HepG2 (cell line): ENCODE data around the gene TEX50. TPM values are rescaled to one million over a fixed set of nuclear protein-coding genes. Genes with fewer than 3 reads are reported as not detected.
A peak's percentile ranks its signal among the peaks of the same experiment; 100 is the strongest.
"Not testable (repeated sequence)": the region's sequence is repeated elsewhere in the genome, so short reads cannot be mapped to it uniquely, and the experiment has no call there.

Experiments
- ATAC-seq: fragments of 200-7000 bp; cut with Tn5 transposase; 3 replicates; pipeline ENCODE4 v1.9.1; 2020; ENCODE audit warnings: mild to moderate bottlenecking, moderate library complexity
- BruUV-seq: library from RNA; stranded (reverse); fragments of 400-500 nt; replicated peaks from 2 replicates; lab custom pipeline; 2021; lab: Mats Ljungman, UMichigan
- CTCF ChIA-PET: fragments of 300-600 bp; formaldehyde crosslinking; extraction: SDS; loops from one replicate; lab custom pipeline; 2021; ENCODE audit warnings: low total read pairs, inconsistent platforms, low intra/inter-chr PET ratio; lab: Yijun Ruan, JAX
- POLR2A ChIA-PET: fragments of 350-600 bp; sonication (Branson Sonifier 250); formaldehyde crosslinking; loops from one replicate; lab custom pipeline; 2020; ENCODE audit warnings: antibody characterized with exemption, inconsistent platforms; lab: Yijun Ruan, JAX
- DNase-seq: peaks from one replicate; pipeline ENCODE4 v3.0.0-alpha.2; 2015; ENCODE audit warnings: low spot score
- FAIRE-seq: peaks from 3 replicates; lab custom pipeline; 2011; peaks lifted over from hg19 to GRCh38; lab: Jason Lieb, UNC
- H2AFZ ChIP-seq: one replicate; pipeline ENCODE4 v1.6.1; 2011; ENCODE audit warnings: low read length, inconsistent platforms
- H3K27ac ChIP-seq: fragments of 300-600 bp; 3 replicates; pipeline ENCODE4 v1.8.0; 2011; ENCODE audit warnings: mixed run types, mild to moderate bottlenecking, mixed read lengths, low read length, inconsistent platforms; ENCODE audit not compliant: insufficient read depth; ENCODE audit errors: extremely low read length
- H3K27me3 ChIP-seq, 2 experiments: fragments of 200-600 bp in 1 of 2; 2 replicates in 1 of 2; 3 replicates in 1 of 2; pipeline versions ENCODE4 v1.6.0 to v1.8.0; 2011; ENCODE audit warnings: low read length in 2 of 2, mild to moderate bottlenecking in 2 of 2, moderate library complexity in 2 of 2, inconsistent platforms in 1 of 2; ENCODE audit not compliant: insufficient read depth in 2 of 2, control insufficient read depth in 1 of 2
- H3K36me3 ChIP-seq, 2 experiments: fragments of 200-600 bp in 1 of 2; replicated peaks in 1 of 2; 2 replicates in 1 of 2; 3 replicates in 1 of 2; pipeline versions ENCODE4 v1.5.1 to v1.8.0; 2011; ENCODE audit warnings: low read length in 2 of 2, inconsistent platforms in 1 of 2; ENCODE audit not compliant: insufficient read depth in 2 of 2, control insufficient read depth in 1 of 2
- H3K4me1 ChIP-seq: 2 replicates; pipeline ENCODE4 v1.5.1; 2012; ENCODE audit warnings: low read length, inconsistent platforms; ENCODE audit not compliant: insufficient read depth
- H3K4me2 ChIP-seq: 2 replicates; pipeline ENCODE4 v1.6.0; 2011; ENCODE audit warnings: low read depth, low read length, inconsistent platforms
- H3K4me3 ChIP-seq, 3 experiments: fragments of 200-600 bp in 1 of 3; sonication (generic), shearing (Covaris generic) in 1 of 3; replicated peaks in 1 of 3; 2 replicates each; pipeline ENCODE4 v1.5.1; 2011 to 2016; ENCODE audit warnings: low read length in 3 of 3, inconsistent platforms in 2 of 3, low read depth in 2 of 3, mild to moderate bottlenecking in 2 of 3, control low read depth in 1 of 3, mixed read lengths in 1 of 3; ENCODE audit not compliant: insufficient read depth in 1 of 3
- H3K79me2 ChIP-seq: one replicate; pipeline ENCODE4 v1.6.1; 2011; ENCODE audit warnings: low read length, inconsistent platforms; ENCODE audit not compliant: insufficient read depth
- H3K9ac ChIP-seq: 2 replicates; pipeline ENCODE4 v1.6.0; 2011; ENCODE audit warnings: mild to moderate bottlenecking, low read depth, low read length, inconsistent platforms; ENCODE audit not compliant: insufficient read depth
- H3K9me3 ChIP-seq: 2 replicates; pipeline ENCODE4 v1.5.1; 2012; ENCODE audit warnings: mild to moderate bottlenecking, low read length
- H4K20me1 ChIP-seq: 2 replicates; pipeline ENCODE4 v1.6.0; 2011; ENCODE audit warnings: inconsistent platforms, mild to moderate bottlenecking, low read length, moderate library complexity; ENCODE audit not compliant: insufficient read depth
- IRF1 ChIP-seq: sonication (generic); formaldehyde crosslinking; IDR thresholded peaks from 2 replicates; pipeline ENCODE4 v1.4.0; 2020; ENCODE audit warnings: low read depth, mild to moderate bottlenecking, missing genetic modification reagents
- MAFF ChIP-seq: IDR thresholded peaks from 2 replicates; pipeline ENCODE4 v1.6.1; 2011; ENCODE audit warnings: low read depth, low read length, improper control_type of control experiment
- MAFK ChIP-seq, 2 experiments: IDR thresholded peaks in 1 of 2; conservative IDR thresholded peaks in 1 of 2; 2 replicates each; pipeline ENCODE4 v1.6.1; 2011; ENCODE audit warnings: improper control_type of control experiment in 2 of 2, low read length in 2 of 2
- WGBS: methylation state at CpG from one replicate; pipeline ENCODE4 v1.1.6; 2017; ENCODE audit warnings: low lambda C conversion rate; 5-methylcytosine and 5-hydroxymethylcytosine counted together
- in situ Hi-C: cut with HindIII; loops from 2 replicates; pipeline ENCODE4 v1.10.0; 2017; ENCODE audit warnings: low pct_unique_long_range_greater_than_20kb; ENCODE audit not compliant: extremely low pct_ligation_motif_present
- intact Hi-C: fragments of 100-400 bp; cut with micrococcal nuclease; formaldehyde crosslinking; loops from one replicate; pipeline ENCODE4 v1.10.0; 2022; ENCODE audit not compliant: unreplicated experiment
- polyA plus RNA-seq, 8 experiments: library from polyadenylated mRNA; depleted of rRNA in 3 of 8; stranded (reverse) in 7 of 8; unstranded in 1 of 8; fragments of >200 nt; fragmentation: Illumina TruSeq in 4 of 8; extraction: Trizol in 4 of 8; gene quantifications; 2 replicates each; pipeline versions ENCODE4 v1.2.1 to v1.2.3, GENCODE V29; 2011 to 2016; ENCODE audit warnings: low read depth in 4 of 8, missing spikeins in 1 of 8, mixed read lengths in 1 of 8; ENCODE audit not compliant: insufficient read depth in 1 of 8
- total RNA-seq, 5 experiments: library from RNA; depleted of rRNA; stranded (reverse); fragments of >200 nt; fragmentation: Illumina TruSeq; extraction: Trizol; gene quantifications; 2 replicates each; pipeline ENCODE4 v1.2.3, GENCODE V29; 2016; ENCODE audit warnings: low read depth in 1 of 5

Gene TEX50
- total and polyA plus RNA-seq, 2 of the 13 experiments (the other 11 are each of a cell fraction or from before 2014, with no cell fraction given) = not detected

- peaks cover 1 to 23% of the 10 kb centered on the region in 2 experiments; a peak in 3 of 5 replicates for H3K27me3 ChIP-seq
- CTCF ChIA-PET, H3K36me3 ChIP-seq, H3K4me3 ChIP-seq, intact Hi-C loops, ATAC-seq, H3K79me2 ChIP-seq, BruUV-seq, H3K27ac ChIP-seq, H3K9ac ChIP-seq, DNase-seq, H4K20me1 ChIP-seq, H3K9me3 ChIP-seq, FAIRE-seq, H3K4me1 ChIP-seq, POLR2A ChIA-PET, in situ Hi-C loops, H2AFZ ChIP-seq, H3K4me2 ChIP-seq: not testable (repeated sequence)
- 24% methylated on average over 2 of the region's 2 CpGs for WGBS
These were observed 39.4 kb downstream of the TEX50 start for GRCh38 chr1:173674496-173674895.

GRCh38 chr1:173680152-173680551, 45.0 kb downstream of the TEX50 start:
- ATAC-seq, CTCF ChIA-PET, BruUV-seq, H3K4me2 ChIP-seq, H3K4me3 ChIP-seq, H3K36me3 ChIP-seq, POLR2A ChIA-PET, H2AFZ ChIP-seq, H3K9me3 ChIP-seq, H3K4me1 ChIP-seq, H4K20me1 ChIP-seq, H3K27me3 ChIP-seq, H3K9ac ChIP-seq, H3K27ac ChIP-seq, intact Hi-C loops, DNase-seq, FAIRE-seq, H3K79me2 ChIP-seq, in situ Hi-C loops: not testable (repeated sequence)
- 45% methylated on average over 5 of the region's 5 CpGs for WGBS

- in situ Hi-C loops = no loop called here
These were observed 47.0 kb downstream of the TEX50 start for GRCh38 chr1:173682184-173682583.

GRCh38 chr1:173683838-173684237, 48.7 kb downstream of the TEX50 start:
- H2AFZ ChIP-seq, H3K27ac ChIP-seq, BruUV-seq, POLR2A ChIA-PET, H3K9me3 ChIP-seq, H3K36me3 ChIP-seq, CTCF ChIA-PET, DNase-seq, ATAC-seq, FAIRE-seq, H3K9ac ChIP-seq, H3K4me3 ChIP-seq, H3K4me1 ChIP-seq, H3K4me2 ChIP-seq, H3K27me3 ChIP-seq, intact Hi-C loops, H4K20me1 ChIP-seq, H3K79me2 ChIP-seq, in situ Hi-C loops: not testable (repeated sequence)
- 34% methylated on average over 4 of the region's 4 CpGs for WGBS

More at GRCh38 chr1:173682184-173682583, 47.0 kb downstream of the TEX50 start:
- Histone ChIP-seq H3K27ac (no peak overlapping the region), H3K9me3 (no peaks in the 10 kb centered on the region), H3K4me3 (no peak overlapping the region), H4K20me1 (no peaks in the 10 kb centered on the region), H3K36me3 (no peaks in the 10 kb centered on the region), H3K27me3 (no peaks in the 10 kb centered on the region), H3K4me1 (no peaks in the 10 kb centered on the region), H2AFZ (no peak overlapping the region), H3K79me2 (no peaks in the 10 kb centered on the region), H3K4me2 (no peak overlapping the region), H3K9ac (no peak overlapping the region)
- BruUV-seq = no TSS peak
- FAIRE-seq (no peak), DNase-seq (no peak), ATAC-seq (no peak)
- POLR2A ChIA-PET = no interaction called here
- CTCF ChIA-PET = no interaction called here
- TF ChIP-seq IRF1 (CRISPR knock-in tag) (no peak), MAFF (0 out of 2 replicates have a peak, but pooled peaks have one; percentile 10), MAFK (conservative IDR thresholded peaks at IDR 0.05 in 1 of 2, IDR thresholded peaks at IDR 0.05 in 1 of 2; ENCODE audit: low read length in 2 of 2) (peak in 1 of 2 experiments; percentile 54; a peak in 2 of 4 replicates)
- intact Hi-C loops = no loop called here
